B cell (primary cell): ENCODE results near the gene RBM20.

ENCODE experiments used
- EZH2 ChIP-seq: IDR thresholded peaks from 2 replicates; pipeline ENCODE4 v1.6.1; 2012; ENCODE audit warnings: borderline replicate concordance, low read depth, mild to moderate bottlenecking, moderate library complexity, low read length; ENCODE audit not compliant: insufficient read depth, poor library complexity, severe bottlenecking
- TF ChIP-seq, protein P1 (sequence below): fragments of 200-600 bp; IDR thresholded peaks from one replicate; pipeline ENCODE4 v1.8.0; 2022; ENCODE audit warnings: antibody characterized with exemption, mild to moderate bottlenecking

GRCh38 chr10:110786172-110786571 is 142.0 kb downstream of the RBM20 start:
- TF ChIP-seq, protein P1, sequence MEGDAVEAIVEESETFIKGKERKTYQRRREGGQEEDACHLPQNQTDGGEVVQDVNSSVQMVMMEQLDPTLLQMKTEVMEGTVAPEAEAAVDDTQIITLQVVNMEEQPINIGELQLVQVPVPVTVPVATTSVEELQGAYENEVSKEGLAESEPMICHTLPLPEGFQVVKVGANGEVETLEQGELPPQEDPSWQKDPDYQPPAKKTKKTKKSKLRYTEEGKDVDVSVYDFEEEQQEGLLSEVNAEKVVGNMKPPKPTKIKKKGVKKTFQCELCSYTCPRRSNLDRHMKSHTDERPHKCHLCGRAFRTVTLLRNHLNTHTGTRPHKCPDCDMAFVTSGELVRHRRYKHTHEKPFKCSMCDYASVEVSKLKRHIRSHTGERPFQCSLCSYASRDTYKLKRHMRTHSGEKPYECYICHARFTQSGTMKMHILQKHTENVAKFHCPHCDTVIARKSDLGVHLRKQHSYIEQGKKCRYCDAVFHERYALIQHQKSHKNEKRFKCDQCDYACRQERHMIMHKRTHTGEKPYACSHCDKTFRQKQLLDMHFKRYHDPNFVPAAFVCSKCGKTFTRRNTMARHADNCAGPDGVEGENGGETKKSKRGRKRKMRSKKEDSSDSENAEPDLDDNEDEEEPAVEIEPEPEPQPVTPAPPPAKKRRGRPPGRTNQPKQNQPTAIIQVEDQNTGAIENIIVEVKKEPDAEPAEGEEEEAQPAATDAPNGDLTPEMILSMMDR, result no peak
- no peak for TF ChIP-seq EZH2
